Activated CD4-positive, CD25-positive, alpha-beta regulatory T cell treated with anti-CD3 and anti-CD28 coated beads, Interleukin-2, amount 50 U/mL, for 16 hours (primary cell): ENCODE results near the gene MUC4.
"Not testable (repeated sequence)": the region's sequence is repeated elsewhere in the genome, so short reads cannot be mapped to it uniquely, and the experiment has no call there.

ENCODE experiments used
- DNase-seq: peaks from one replicate; pipeline ENCODE4 v3.0.0-alpha.2; 2020; ENCODE audit warnings: low read depth, low spot score

MUC4 gene

DNA sequence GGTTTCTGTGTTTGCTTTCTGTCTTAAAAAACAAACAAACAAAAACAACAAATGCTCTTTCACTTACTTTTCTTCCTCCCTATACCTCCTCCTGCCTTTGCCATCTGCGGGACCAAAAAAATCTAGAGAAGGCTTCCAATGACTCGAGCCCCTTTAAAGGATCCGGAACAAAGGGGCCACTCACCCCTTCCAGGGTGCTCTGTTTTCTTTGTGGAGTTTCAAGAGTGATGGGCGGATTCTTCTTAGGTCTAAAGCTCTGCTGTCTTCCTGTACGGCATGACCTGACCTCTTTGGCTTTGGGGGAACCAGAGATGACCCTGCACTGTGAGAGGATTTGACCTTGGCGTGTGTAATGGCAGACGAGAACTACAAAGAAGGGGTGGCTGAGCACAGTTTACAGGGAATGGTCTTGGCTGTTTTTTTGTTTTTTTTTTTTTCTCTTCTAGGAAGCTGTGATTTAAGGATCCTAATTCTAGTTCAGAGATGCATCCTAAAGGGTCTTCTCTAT is 93.2 kb downstream of the MUC4 start:
- DNase-seq: no peak

DNA sequence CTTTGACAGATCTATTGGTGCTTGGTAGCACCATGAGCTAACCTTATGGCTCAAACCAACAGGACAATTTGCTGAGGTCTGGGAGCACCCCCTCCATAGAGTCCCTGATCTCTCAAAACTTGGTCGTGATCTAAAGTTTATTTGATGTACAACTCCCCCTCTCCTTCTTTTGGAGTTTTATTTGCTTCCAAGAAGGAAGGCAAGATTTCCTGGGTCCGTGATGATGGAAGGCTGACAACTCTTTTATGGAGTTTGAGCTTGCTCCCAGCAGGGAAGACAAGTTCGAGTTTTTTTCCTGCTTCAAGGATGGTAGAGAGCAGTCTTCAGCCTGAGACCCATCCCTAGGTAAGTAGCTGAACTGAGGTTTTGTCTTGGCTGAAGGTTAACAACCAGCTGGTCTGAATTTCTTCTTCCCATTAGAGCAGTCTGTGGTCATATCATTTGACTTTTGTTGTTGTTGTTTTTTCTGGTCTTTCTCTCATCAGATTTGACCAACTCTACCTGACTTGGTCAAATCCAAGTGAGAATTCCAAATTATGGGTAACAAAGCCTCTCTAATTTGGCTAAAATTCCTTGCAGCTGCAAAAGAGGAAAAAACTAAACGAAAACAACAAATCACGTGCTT is 93.8 kb downstream of the MUC4 start:
- no peak for DNase-seq

DNA sequence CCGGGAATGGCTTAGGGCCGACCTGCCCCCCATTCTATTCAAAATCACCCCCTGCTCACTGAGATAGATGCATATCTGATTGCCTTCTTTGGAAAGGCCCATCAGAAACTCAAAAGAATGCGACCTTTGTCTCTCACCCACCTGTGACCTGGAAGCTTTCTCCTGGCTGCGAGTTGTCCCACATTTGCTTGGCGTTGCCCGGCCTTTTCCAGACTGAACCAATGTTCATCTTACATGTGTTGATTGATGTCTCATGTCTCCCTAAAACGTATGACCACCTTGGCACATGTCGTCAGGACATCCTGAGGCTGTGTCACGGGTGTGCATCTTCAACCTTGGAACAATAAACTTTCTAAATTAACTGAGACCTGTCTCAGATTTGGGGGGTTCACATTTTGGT is 94.3 kb downstream of the MUC4 start:
- no peak for DNase-seq

DNA sequence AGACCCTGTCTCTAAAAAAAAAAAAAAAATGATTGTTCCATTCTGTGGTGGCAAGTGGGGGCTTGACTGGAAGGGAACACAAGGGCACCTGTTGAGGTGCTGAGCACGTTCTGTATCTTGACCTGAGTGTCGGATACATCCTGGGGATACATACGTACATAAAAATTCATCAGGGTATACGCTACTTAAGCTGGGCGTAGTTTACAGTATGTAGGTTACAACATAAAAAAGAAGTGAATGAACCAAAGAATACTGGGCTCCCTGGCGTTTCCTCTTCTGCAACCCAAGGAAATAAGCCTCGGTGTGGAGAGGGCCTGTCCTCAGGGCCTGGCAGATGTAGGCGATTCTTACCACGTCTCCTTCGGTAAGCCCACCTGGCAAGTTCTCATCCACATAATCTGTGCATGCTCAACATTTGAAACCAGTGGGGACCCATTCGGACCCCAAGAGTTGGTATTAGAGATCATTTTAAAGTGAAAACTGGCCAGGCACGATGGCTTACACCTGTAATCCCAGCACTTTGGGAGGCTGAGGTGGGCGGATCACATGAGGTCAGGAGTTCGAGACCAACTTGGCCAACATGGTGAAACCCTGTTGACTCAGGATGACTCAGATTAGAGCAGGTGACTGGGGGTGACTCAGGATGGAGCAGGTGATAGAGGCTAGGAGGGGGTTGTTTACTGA is 96.0 kb downstream of the MUC4 start:
- no peak for DNase-seq

DNA sequence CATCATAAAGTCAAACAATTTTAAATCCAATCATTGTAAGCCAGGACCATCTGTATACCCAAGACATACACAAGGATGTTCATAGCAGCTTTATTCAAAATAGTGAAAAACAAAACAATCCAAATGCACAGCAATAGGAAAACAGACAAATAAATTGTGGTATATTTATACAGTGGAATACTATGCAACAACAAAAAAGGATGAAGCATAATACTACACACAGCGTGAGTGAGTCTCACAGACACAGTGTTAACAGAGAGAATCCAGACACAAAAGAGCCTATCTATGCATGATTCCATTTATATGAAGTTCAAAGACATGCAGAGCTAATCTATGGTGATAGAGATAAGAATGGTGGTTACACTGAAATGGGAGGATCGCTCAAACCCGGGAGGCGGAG is 96.6 kb downstream of the MUC4 start:
- no peak for DNase-seq

DNA sequence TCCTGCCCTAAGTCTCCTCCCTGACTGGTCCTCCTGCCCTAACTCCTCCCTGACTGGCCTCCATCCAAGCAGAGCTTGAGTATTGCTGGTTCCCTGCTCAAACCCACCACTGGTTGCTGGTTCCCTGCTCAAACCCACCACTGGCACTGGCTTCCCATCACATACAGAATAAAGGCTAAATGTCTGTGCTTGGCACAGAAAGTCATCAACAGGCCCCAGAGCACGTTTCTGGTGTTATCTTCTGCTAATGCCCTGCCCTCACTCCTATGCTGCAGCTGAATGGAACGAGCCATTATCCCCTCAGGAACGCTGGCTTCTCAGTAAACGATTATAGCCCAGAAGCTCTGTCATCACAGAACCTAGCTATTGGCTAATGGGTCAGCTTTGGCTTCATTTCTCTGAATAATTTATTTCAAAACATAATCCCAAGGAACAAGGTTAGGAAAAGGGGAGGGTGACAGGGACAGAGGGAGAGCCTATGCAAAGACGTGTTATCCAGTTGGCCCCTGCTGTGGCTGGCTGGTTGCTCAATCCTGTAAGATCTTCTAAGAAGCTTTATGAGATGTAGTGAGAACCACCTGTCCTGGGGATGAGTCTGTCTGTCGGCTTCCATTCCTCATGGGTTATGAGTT is 97.2 kb downstream of the MUC4 start:
- DNase-seq: no peak

DNA sequence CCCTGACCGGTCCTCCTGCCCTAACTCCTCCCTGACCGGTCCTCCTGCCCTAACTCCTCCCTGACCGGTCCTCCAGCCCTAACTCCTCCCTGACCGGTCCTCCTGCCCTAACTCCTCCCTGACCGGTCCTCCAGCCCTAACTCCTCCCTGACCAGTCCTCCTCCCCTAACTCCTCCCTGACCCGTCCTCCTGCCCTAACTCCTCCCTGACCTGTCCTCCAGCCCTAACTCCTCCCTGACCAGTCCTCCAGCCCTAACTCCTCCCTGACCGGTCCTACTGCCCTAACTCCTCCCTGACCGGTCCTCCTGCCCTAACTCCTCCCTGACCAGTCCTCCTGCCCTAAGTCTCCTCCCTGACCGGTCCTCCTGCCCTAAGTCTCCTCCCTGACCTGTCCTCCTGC is 98.6 kb downstream of the MUC4 start:
- not testable (repeated sequence) for DNase-seq

DNA sequence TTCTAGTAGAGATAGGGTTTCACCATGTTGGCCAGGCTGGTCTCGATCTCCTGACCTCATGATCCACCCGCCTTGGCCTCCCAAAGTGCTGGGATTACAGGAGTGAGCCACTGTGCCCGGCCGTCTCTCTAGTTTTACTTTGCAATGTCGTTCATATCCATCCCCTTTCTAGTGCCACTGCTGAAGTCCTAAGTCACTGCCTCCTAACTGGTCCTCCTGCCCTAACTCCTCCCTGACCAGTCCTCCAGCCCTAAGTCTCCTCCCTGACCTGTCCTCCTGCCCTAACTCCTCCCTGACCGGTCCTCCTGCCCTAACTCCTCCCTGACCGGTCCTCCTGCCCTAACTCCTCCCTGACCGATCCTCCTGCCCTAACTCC is 99.2 kb downstream of the MUC4 start:
- not testable (repeated sequence) for DNase-seq

DNA sequence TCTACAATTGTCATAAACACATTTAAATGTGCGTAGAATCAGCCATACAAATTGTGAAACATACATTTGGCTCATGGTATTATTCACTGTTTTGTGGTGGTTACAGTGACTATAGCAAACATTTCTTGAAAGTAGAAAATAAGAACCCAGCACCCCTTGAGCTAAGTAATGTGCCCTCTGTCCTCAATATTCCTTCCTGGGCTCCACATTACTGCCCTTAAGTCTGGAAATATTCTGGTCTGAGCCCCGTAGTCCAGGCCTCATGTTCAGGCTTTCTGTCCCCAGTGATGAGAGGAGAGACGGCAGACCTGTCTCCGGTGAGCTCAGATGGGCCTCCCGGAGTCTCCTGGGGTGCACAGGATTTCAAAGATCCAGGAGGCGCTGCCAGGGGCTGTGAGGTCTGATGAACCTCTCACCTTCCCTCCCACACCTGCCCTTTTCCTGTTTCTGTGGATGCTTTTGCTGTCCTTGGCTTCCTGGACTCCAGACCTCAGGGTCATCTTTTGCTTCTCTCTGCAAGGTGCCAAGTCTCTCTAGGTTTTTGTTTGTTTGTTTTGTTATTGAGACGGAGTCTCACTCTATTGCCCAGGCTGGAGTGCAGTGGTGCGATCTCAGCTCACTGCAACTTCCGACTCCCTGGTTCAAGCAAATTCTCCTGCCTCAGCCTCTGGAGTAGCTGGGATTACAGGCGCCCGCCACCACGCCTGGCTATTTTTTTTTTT is 99.8 kb downstream of the MUC4 start:
- DNase-seq: no peak

DNA sequence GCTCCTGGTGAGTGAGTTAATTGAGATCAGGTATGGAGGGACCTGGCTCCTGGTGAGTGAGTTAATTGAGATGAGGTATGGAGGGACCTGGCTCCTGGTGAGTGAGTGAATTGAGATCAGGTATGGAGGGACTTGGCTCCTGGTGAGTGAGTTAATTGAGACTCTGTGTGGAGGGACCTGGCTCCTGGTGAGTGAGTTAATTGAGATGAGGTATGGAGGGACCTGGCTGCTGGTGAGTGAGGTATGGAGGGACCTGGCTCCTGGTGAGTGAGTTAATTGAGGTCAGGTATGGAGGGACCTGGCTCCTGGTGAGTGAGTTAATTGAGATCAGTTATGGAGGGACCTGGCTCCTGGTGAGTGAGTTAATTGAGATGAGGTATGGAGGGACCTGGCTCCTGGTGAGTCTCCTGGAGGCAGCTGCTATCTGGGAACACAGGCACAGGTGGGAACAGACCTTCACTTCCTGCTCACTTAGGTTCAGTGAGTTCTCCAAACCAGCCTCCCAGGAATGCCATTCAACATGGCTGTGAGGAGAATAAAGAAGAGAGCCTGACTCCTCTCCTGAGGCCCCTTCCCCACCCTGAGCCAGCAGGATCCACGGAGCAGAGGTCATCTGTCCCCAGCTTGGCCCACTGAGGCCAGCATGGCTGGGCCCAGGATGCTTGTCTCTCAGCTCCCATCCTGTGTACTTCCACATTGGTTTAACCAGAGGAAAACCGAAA is 100.5 kb downstream of the MUC4 start:
- not testable (repeated sequence) for DNase-seq

DNA sequence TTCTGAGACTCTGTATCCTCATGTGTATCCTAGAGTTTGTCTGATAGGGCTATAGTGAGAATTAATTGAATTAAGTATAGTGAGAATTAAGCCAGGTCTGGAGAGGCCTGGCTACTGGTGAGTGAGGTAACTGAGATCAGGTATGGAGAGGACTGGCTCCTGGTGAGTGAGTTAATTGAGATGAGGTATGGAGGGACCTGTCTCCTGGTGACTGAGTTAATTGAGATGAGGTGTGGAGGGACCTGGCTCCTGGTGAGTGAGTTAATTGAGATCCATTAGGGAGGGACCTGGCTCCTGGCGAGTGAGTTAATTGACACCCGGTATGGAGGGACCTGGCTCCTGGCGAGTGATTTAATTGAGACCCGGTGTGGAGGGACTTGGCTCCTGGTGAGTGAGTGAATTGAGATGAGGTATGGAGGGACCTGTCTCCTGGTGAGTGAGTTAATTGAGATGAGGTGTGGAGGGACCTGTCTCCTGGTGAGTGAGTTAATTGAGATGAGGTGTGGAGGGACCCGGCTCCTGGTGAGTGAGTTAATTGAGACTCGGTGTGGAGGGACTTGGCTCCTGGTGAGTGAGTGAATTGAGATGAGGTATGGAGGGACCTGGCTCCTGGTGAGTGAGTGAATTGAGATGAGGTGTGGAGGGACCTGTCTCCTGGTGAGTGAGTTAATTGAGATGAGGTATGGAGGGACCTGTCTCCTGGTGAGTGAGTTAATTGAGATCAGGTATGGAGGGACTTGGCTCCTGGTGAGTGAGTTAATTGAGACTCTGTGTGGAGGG is 101.4 kb downstream of the MUC4 start:
- not testable (repeated sequence) for DNase-seq

DNA sequence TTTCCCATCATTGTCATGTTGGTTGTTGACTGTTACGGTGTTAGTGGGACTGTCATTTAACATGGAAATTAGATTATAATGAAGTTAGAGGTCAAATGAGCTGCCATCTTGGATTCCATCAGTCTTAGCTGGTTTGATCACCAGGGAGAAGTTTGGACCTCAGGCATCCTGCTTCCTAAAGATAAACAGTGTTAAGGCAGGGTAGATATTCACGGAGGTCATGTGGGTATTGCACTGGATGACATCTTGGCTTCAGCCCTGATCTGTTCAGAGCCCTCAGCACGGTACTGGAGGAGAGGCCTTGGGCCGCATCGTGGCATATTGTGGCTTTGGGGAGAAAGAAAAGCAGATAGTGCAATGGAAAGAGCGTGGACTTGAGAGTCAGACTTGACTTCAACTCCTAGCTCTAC is 102.0 kb downstream of the MUC4 start:
- no peak for DNase-seq

DNA sequence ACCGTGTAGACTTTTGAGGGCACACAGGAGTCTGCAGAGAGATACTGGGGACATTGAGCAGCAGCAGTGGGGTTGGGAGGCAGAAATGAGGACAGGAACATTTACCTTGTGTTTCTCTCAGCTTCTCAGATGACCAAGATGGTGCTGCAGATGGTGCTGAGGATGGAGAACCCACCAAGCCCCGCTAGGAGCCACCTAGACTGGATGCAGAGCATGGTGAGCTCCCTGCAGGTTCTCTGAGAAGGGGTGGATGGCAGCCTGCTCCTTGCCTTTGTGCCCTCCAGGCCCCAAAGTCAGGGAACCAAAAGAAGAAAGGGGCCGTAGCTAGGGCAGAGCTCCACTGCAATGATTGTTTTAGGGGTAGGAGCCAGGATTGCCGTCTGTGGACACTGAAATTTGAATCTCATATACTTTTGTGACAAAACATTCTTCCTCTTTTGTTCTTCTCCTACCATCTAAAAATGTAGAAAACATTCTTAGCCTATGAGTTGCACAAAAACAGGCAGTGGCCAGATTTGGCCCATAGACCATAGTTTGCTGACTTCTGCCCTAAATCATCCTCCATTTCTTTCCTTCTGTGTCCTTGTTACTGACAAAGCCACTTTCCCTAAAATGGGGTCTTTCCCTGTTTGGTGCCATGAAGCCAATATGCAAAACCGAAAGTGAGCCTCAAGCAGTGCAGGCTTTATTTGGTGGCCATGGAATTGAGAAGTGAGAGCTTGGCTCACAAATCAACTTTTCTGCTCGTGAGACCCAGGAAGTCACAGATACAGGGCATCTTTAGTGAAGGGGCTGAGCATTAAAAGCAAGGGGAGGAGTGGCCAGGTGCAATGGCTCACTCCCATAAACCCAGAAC is 102.9 kb downstream of the MUC4 start:
- DNase-seq: no peak

DNA sequence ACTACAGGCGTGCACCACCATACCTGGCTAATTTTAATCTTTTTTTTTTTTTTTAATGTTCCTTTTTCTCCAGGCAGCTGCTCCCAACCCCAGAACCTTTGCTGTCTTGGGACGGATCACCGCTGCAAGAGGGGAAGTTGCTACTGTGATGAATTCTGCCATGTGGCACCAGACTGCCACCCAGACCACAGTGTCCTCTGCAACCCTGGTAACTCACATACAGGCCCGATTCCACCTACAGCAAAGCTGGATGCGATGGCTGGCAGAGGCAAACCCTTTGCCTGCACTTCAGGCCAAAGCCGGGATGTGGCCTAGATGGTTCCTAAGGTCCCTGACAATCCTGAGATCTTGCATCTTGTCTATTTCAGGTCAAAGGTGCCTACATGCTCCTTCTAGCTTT is 103.7 kb downstream of the MUC4 start:
- DNase-seq: no peak

DNA sequence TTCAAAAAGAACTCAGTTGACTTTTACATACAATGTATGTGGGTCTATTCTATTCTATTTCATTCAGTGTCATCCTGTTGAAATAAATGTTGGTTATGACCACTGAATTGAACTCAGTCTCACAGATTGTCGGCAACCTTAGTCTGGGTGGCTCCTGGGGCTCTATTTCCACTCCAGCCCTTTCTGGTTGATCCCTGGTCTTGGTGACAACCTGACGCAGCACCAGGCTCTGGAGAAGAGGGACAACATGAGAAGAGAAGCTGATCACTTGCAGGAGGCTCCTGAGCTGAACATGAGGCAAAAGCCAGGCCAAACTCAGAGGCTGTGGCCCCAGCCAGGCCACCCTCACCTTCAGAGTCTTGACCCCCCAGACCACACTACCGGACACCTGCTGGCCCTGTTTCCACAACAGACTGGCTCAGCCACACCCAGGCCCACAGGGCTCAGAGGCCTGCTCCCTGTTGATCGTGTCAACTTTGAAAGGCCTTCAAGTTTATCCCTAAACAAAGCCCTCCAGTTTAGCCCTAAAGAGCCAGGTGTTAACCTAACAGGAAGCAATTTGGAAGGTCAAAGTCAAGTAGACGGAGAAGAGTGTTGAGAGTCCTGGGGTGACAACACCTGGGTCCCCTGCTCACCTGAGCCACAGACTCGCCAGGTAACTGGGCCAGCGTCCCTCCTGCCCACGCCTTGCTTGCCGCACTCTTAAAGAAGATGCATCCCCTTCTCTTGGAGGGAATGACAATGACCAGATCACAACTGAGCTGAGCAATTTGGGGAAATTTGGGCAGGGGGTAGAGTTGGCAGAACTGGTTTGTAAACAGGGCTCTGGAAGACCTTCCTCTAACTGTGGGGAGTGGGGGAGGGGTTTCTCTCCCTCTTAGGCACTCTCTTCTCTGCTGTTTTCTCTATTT is 106.4 kb downstream of the MUC4 start:
- no peak for DNase-seq

DNA sequence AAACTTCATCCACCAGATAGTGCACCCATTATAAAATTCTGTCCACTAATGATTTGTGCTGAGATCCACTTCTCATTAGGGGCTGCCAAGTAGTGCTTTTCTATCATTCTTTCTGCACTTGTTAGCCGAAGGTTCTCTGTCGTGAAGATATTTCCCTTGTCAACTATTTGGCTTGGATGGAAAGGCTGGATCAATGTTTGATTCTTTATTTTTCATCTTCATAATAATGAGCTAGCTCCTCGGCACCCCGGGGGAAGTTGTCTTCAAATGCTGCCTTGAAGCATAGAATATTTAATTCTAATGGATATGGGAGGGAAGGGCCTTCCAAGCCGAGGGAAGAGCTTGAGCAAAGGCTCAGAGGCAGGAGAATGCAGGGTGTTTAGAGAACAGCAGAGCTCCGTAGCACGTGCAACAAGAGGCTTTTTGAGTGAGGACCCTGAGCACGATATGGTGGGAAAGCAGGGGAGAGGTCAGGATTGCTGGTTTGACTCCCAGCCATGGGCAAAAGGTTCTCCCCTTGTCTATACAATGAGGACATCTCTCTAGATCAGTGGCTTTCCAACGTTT is 107.2 kb downstream of the MUC4 start:
- no peak for DNase-seq

DNA sequence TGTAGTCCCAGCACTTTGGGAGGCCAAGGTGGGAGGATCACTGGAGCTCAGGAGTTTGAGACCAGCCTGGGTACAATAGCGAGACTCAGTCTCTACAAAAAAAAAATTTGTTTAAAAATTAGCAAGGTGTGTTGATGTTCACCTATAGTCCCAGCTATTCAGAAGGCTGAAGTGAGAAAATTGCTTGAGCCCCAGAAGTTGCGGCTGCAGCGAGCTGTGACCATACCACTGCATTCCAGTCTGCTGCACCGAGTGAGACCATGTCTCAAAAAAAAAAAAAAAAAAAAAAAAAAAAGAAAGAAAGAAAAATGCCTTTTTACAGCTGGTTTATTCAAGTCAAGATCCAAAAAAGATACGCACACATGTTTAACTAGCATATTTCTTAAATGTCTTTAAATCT is 108.0 kb downstream of the MUC4 start:
- DNase-seq: no peak
